ENCODE measurements around the gene UBE4B. TPM values are rescaled to one million over a fixed set of nuclear protein-coding genes. Genes with fewer than 3 reads are reported as not detected.
A peak's percentile ranks its signal among the peaks of the same experiment; 100 is the strongest.

Gene UBE4B
- total RNA-seq, 1 donor: 55.0 TPM

DNA sequence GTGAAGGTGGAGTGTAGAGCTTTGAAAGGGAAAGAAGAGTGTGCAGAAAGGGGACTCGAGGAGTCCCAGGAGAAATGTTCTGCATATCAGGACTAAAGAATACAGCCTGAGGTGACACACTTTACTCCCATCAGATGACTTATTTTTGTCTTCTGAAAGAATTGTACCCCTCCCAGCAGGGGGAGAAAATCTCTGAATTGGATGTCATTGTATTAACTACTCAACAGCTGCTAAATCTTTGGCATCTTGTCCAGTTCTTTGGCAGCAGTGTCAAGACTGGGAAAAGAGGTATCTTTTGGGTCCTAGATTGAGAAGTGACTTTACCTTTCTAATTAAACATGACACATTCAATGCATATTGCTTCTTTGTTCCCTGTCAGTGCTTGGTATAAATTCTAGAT, 18.9 kb downstream of the UBE4B start:
- H3K4me3 ChIP-seq (ENCODE audit: low read depth, low read length): no peak overlapping the region
- no peak for DNase-seq (ENCODE audit: low read depth)
- TF ChIP-seq, protein P1, sequence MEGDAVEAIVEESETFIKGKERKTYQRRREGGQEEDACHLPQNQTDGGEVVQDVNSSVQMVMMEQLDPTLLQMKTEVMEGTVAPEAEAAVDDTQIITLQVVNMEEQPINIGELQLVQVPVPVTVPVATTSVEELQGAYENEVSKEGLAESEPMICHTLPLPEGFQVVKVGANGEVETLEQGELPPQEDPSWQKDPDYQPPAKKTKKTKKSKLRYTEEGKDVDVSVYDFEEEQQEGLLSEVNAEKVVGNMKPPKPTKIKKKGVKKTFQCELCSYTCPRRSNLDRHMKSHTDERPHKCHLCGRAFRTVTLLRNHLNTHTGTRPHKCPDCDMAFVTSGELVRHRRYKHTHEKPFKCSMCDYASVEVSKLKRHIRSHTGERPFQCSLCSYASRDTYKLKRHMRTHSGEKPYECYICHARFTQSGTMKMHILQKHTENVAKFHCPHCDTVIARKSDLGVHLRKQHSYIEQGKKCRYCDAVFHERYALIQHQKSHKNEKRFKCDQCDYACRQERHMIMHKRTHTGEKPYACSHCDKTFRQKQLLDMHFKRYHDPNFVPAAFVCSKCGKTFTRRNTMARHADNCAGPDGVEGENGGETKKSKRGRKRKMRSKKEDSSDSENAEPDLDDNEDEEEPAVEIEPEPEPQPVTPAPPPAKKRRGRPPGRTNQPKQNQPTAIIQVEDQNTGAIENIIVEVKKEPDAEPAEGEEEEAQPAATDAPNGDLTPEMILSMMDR (IDR thresholded peaks at IDR 0.05; ENCODE audit: insufficient read depth, low read length): no peak

DNA sequence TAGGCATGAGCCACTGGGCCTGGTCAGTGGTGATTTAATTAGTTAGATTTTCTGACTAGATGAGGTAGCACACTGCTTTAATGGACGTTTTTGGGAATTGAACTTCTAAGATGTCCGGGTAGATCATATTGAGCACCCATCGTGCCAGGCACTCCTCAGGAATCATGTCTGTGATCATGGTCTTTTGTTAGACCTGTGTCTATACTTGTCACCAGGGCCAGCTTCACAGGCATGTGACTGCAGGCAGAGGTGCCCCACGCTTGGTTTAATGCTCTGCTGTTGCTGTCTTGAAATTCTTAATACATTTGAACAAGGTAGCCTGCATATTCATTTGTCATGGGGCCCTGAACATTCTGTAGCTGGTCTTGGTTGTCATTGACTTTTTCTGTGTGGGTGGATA, 19.6 kb downstream of the UBE4B start:
- TF ChIP-seq, protein P1 (IDR thresholded peaks at IDR 0.05; ENCODE audit: insufficient read depth, low read length): no peak
- H3K4me3 ChIP-seq (ENCODE audit: low read depth, low read length): no peak overlapping the region
- no peak for DNase-seq (ENCODE audit: low read depth)

DNA sequence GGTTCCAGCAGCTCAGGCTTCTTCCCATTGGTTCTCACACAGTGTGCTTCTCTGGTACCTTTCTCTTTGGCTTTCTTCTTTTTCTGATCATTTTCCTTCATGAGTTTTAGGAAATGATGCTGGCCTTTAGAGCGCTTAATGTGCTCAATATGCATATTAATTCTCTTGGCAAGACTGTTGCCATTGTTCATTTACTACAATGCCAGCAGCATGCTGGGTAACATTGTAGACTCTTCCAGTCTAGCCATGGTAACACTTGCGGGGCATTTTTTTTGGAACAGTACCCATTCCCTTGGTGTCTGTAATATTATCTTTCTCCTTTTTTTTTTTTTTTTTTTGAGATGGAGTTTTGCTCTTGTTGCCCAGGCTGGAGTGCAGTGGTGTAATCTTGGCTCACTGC, 21.7 kb downstream of the UBE4B start:
- TF ChIP-seq, protein P1 (IDR thresholded peaks at IDR 0.05; ENCODE audit: insufficient read depth, low read length): no peak
- no peak for DNase-seq (ENCODE audit: low read depth)
- H3K4me3 ChIP-seq (ENCODE audit: low read depth, low read length): no peak overlapping the region

DNA sequence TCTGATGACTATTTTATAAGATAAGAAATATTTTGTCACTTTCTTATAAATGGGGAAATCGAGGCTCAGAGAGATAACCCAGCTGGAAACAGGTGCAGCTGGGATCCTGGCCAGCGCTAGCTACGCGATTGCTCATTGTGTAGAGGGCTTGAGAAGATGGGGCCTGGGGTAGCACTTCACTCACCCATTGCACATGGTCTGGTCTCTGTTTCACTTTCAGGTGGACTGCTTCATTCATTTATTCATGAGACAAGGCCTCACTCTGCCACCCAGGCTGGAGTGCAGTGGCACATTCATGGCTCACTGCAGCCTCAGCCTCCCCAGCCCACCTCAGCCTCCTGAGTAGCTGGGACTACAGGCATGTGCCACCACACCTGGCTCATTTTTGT, 23.8 kb downstream of the UBE4B start:
- DNase-seq (ENCODE audit: low read depth): no peak
- TF ChIP-seq, protein P1 (IDR thresholded peaks at IDR 0.05; ENCODE audit: insufficient read depth, low read length): no peak
- no peak overlapping the region for H3K4me3 ChIP-seq (ENCODE audit: low read depth, low read length)

DNA sequence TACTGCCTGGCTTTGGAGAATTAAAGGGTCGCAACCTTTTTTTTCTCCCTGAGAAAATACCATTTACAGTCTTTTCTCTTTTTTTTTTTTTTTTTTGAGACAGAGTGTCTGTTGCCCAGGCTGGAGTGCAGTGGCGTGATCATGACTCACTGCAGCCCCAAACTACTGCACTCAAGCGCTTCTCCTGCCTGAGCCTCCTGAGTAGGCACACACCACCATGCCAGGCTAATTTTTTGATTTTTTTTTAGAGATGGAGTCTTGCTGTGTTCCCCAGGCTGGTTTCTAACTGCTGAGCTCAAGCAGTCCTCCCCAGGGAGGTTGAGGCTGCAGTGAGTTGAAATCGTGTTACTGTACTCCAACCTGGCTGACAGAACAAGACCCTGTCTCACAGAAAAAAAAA, 24.6 kb downstream of the UBE4B start:
- no peak overlapping the region for H3K4me3 ChIP-seq (ENCODE audit: low read depth, low read length)
- peak; percentile 58 for DNase-seq (ENCODE audit: low read depth)
- TF ChIP-seq, protein P1 (IDR thresholded peaks at IDR 0.05; ENCODE audit: insufficient read depth, low read length): no peak

DNA sequence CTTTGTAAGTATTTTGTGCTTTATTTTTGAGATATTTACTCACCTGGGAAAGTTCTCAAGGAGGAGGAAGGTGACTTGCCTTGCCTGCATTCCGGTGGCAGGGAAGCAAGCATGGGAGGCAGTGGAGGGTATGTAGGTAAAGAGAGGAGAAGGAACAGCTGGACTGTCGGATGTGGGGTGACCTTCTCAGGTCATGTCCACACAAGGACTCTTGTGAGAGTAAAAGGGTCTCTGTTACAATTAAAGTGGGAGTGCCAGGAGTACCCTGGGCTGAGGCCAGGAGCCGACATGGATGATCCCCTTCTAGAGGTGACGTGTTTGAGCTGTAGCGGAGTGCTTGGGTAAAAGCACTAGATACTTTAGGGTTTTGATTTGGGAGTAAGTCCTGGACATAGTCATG, 25.0 kb downstream of the UBE4B start:
- no peak for DNase-seq (ENCODE audit: low read depth)
- no peak overlapping the region for H3K4me3 ChIP-seq (ENCODE audit: low read depth, low read length)
- TF ChIP-seq, protein P1 (IDR thresholded peaks at IDR 0.05; ENCODE audit: insufficient read depth, low read length): no peak

DNA sequence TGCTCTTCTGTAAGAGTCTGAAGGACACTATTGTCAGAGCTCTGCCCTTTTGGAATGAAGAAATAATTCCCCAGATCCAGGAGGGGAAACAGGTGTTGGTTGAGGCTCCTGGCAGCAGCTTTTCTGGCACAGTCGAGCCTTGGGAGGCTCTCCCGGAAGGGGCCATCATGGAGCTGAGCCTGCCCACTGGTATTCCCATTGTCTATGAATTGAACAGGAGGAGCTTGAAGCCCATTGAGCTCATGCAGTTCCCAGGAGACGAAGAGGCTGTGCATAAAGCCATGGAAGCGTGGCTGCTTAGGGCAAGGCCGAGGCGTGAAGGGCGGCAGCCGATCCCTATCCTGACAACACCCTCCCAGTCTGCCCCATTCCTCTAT, 26.6 kb downstream of the UBE4B start:
- DNase-seq (ENCODE audit: low read depth): no peak
- H3K4me3 ChIP-seq (ENCODE audit: low read depth, low read length): no peak overlapping the region
- TF ChIP-seq, protein P1 (IDR thresholded peaks at IDR 0.05; ENCODE audit: insufficient read depth, low read length): no peak

Data from fibroblast of the aortic adventitia (primary cell).